ENCODE measurements around the gene ZNF226.

Gene ZNF226

GRCh38 chr19:44207126-44207803 is 42.4 kb downstream of the ZNF226 start:
- Histone ChIP-seq H3K27ac (ENCODE audit: extremely low read depth, low read depth, low read length) (peak overlapping the region; percentile 98), H3K4me1 (ENCODE audit: control insufficient read depth, insufficient read depth, low read length) (peaks cover 30% of the 10 kb centered on the region), H3K4me3 (ENCODE audit: low read depth, low read length) (peak overlapping the region; percentile 44), H3K9me3 (ENCODE audit: control insufficient read depth, insufficient read depth, low read depth, low read length) (peaks cover 36% of the 10 kb centered on the region), H3K36me3 (ENCODE audit: control insufficient read depth in 2 of 2, insufficient read depth in 1 of 2, low read length in 2 of 2) (peaks cover 0 to 40% of the 10 kb centered on the region in 2 experiments; a peak in 2 of 3 replicates)
- CTCF ChIA-PET: interaction anchor here (0.6 to 2.4 kb wide), 11 partner anchors 10 to 559 kb away, joined by 3 to 6 read pairs (median 4); partner anchors contain the start of genes ZNF221 and ZNF233
- peak; percentile 94; the same call in 1 of the 2 replicates for TF ChIP-seq ZNF610 (tag by site-specific recombination; IDR thresholded peaks at IDR 0.05; ENCODE audit: borderline replicate concordance)
- TF ChIP-seq ZNF76 (tag by site-specific recombination; IDR thresholded peaks at IDR 0.05; ENCODE audit: borderline replicate concordance, low read depth): no peak
- peak; percentile 74; the same call in 1 of the 2 replicates for TF ChIP-seq ELK4 (IDR thresholded peaks at IDR 0.05; ENCODE audit: borderline replicate concordance, low read depth, low read length)
- TF ChIP-seq SETDB1 (IDR thresholded peaks at IDR 0.05; ENCODE audit: insufficient read length, low read length): peak; percentile 56
- TF ChIP-seq, protein P1, sequence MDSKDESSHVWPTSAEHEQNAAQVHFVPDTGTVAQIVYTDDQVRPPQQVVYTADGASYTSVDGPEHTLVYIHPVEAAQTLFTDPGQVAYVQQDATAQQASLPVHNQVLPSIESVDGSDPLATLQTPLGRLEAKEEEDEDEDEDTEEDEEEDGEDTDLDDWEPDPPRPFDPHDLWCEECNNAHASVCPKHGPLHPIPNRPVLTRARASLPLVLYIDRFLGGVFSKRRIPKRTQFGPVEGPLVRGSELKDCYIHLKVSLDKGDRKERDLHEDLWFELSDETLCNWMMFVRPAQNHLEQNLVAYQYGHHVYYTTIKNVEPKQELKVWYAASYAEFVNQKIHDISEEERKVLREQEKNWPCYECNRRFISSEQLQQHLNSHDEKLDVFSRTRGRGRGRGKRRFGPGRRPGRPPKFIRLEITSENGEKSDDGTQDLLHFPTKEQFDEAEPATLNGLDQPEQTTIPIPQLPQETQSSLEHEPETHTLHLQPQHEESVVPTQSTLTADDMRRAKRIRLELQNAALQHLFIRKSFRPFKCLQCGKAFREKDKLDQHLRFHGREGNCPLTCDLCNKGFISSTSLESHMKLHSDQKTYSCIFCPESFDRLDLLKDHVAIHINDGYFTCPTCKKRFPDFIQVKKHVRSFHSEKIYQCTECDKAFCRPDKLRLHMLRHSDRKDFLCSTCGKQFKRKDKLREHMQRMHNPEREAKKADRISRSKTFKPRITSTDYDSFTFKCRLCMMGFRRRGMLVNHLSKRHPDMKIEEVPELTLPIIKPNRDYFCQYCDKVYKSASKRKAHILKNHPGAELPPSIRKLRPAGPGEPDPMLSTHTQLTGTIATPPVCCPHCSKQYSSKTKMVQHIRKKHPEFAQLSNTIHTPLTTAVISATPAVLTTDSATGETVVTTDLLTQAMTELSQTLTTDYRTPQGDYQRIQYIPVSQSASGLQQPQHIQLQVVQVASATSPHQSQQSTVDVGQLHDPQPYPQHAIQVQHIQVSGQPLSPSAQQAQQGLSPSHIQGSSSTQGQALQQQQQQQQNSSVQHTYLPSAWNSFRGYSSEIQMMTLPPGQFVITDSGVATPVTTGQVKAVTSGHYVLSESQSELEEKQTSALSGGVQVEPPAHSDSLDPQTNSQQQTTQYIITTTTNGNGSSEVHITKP (tag by site-specific recombination; IDR thresholded peaks at IDR 0.05): peak; percentile 98
- peak; percentile 99; the same call in 1 of the 2 replicates for TF ChIP-seq YY2 (tag by site-specific recombination; IDR thresholded peaks at IDR 0.05)
- TF ChIP-seq MYNN (tag by site-specific recombination; IDR thresholded peaks at IDR 0.05; ENCODE audit: borderline replicate concordance): no peak; the same call in 1 of the 2 replicates
- peak; percentile 38; the same call in 1 of the 2 replicates for TF ChIP-seq ZBTB10 (tag by site-specific recombination; IDR thresholded peaks at IDR 0.05)
- TF ChIP-seq ZSCAN4 (tag by site-specific recombination; IDR thresholded peaks at IDR 0.05): peak; percentile 2; the same call in 1 of the 2 replicates
- TF ChIP-seq TRIM28 (IDR thresholded peaks at IDR 0.05; ENCODE audit: borderline replicate concordance, low read length): 0 out of 2 replicates have a peak, but pooled peaks have one; percentile 64
- POLR2A ChIA-PET: interaction anchor here (0.6 to 2.6 kb wide), 34 partner anchors 9 to 744 kb away, joined by 3 to 93 read pairs (median 5); partner anchors contain the start of genes ZNF180, ZNF221, ZNF222 and ZNF223

DNA sequence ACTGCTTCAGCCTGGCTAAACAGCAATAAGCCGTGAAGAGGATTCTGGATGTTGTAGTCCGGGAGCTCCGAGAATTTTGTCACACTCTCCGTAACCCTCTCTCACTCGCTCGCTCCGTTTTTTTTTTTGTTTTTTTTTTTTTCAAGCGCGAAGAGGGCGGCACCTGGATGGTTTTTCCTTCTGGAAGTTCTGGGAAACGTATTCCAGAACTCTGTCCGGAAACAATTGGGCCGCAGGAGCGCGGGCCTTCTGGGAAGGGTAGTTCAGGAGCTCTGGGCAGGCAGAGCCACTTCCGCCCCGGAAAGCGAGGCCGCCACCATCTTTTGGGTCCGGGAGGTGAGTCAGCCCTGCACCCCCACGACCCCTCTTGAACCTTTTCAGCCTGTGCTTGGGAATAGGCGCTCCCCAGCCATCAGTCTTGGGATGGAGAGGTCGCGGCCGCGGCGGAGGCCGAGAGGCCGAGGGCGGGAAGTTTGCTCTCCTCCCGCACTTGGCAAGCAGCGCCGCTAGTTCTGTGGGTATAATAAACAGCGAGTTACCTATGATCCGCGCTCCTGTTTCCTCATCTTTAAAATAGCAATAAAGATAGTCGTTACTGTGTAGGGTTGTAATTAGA is 47.5 kb downstream of the ZNF226 start, which contains the start of gene ZNF227:
Gene ZNF227, plus strand, starts transcription at position 283 of the 616 bp plus-strand sequence. CDS start 5,261 bp downstream, outside the sequence.
- H3K36me3 ChIP-seq (ENCODE audit: control insufficient read depth in 2 of 2, insufficient read depth in 1 of 2, low read length in 2 of 2): peaks cover 21 to 64% of the 10 kb centered on the region in 2 experiments
- H3K9me3 ChIP-seq (ENCODE audit: control insufficient read depth, insufficient read depth, low read depth, low read length): peaks cover 24% of the 10 kb centered on the region
- ChIA-PET POLR2A (interaction anchor here (0.6 to 4.5 kb wide), 52 partner anchors 10 to 1451 kb away, joined by 3 to 143 read pairs (median 5); partner anchors contain the start of genes IRGQ, PLAUR, ZNF112 and ZNF180), CTCF (interaction anchor here (0.5 to 1.6 kb wide), 9 partner anchors 14 to 467 kb away, joined by 3 to 5 read pairs (median 3); partner anchors contain the start of genes ZNF226 and ZNF45)
- H3K4me1 ChIP-seq (ENCODE audit: control insufficient read depth, insufficient read depth, low read length): peaks cover 38% of the 10 kb centered on the region
- peak within 1 kb of the TSS; percentile 64 for H3K4me3 ChIP-seq (ENCODE audit: low read depth, low read length)
- H3K27ac ChIP-seq (ENCODE audit: extremely low read depth, low read depth, low read length): peak within 1 kb of the TSS; percentile 90
- TF ChIP-seq ZNF768 (tag by site-specific recombination; IDR thresholded peaks at IDR 0.05) (no peak), ZSCAN30 (tag by site-specific recombination; IDR thresholded peaks at IDR 0.05) (no peak), ZNF558 (tag by site-specific recombination; IDR thresholded peaks at IDR 0.05) (no peak; the same call in 1 of the 2 replicates), ZNF571 (tag by site-specific recombination; IDR thresholded peaks at IDR 0.05) (no peak), ZNF37A (tag by site-specific recombination; IDR thresholded peaks at IDR 0.05) (no peak)
- TF ChIP-seq, protein P1 (tag by site-specific recombination; IDR thresholded peaks at IDR 0.05): peak; percentile 100

All from HEK293 (cell line).